ENCODE results near the gene CCDC126. TPM values are rescaled to one million over a fixed set of nuclear protein-coding genes. Genes with fewer than 3 reads are reported as not detected.

CCDC126 gene
- total RNA-seq, 4 donors from 2014 or later, result 14.3 to 25.8 (median 19.8) TPM

DNA sequence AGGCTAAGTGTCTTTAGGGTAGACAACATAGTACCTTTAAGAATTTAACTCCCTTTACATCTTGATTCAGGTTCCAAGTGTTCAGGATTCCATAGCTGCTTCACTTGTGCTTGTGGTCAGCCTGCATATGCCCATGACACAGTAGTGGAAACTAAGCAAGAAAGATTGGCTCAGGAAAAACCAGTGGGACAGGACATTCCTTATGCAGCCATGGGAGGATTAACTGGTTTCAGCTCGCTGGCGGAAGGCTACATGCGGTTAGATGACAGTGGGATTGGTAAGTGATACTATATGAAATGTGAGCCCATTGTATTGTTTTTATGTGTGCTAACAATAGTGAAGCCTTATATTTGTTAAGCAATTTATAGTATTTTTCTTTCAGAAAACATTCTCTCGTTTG lies 94.1 kb downstream of the CCDC126 start:
- TF ChIP-seq, protein P1, sequence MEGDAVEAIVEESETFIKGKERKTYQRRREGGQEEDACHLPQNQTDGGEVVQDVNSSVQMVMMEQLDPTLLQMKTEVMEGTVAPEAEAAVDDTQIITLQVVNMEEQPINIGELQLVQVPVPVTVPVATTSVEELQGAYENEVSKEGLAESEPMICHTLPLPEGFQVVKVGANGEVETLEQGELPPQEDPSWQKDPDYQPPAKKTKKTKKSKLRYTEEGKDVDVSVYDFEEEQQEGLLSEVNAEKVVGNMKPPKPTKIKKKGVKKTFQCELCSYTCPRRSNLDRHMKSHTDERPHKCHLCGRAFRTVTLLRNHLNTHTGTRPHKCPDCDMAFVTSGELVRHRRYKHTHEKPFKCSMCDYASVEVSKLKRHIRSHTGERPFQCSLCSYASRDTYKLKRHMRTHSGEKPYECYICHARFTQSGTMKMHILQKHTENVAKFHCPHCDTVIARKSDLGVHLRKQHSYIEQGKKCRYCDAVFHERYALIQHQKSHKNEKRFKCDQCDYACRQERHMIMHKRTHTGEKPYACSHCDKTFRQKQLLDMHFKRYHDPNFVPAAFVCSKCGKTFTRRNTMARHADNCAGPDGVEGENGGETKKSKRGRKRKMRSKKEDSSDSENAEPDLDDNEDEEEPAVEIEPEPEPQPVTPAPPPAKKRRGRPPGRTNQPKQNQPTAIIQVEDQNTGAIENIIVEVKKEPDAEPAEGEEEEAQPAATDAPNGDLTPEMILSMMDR (IDR thresholded peaks at IDR 0.05), result no peak
- no peak for TF ChIP-seq POLR2A (IDR thresholded peaks at IDR 0.05)
- TF ChIP-seq EP300 (IDR thresholded peaks at IDR 0.05), result no peak
- TF ChIP-seq POLR2AphosphoS5 (IDR thresholded peaks at IDR 0.05), result no peak
- peaks cover 0 to 83% of the 10 kb centered on the region in 2 donors for H3K36me3 ChIP-seq
- H3K4me1 ChIP-seq, result peaks cover 0 to 7% (median 0%) of the 10 kb centered on the region in 3 donors
- no peak overlapping the region for H3K4me3 ChIP-seq
- WGBS, 2 donors (ENCODE audit: low coverage in 1 of 2), result 88 to 90% methylated on average over 4 of the region's 4 CpGs
- no peak overlapping the region for H3K27ac ChIP-seq
- no peak for ATAC-seq
- H3K27me3 ChIP-seq, result no peaks in the 10 kb centered on the region
- no peaks in the 10 kb centered on the region for H3K9me3 ChIP-seq

DNA sequence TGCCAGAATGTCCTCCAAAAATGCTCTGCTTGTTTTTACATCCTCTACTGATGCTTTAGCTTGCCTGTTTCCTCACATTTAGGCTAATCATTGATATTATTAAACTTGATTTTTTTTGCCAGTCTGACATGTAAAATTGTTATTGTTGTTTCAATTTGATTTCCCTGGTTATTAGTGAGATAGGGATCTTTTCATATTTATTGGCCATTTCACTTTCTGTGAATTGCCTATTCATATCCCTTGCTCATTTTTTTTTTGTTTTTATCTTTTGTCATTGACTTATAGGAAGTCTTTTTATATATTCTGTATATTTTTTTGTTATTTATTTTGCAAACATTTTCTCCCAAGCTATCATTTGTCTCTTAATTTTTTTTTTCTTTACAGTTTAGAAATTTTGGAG lies 96.0 kb downstream of the CCDC126 start:
- no peak for ATAC-seq
- H3K4me1 ChIP-seq, result no peaks in the 10 kb centered on the region
- TF ChIP-seq, protein P1 (IDR thresholded peaks at IDR 0.05), result no peak
- no peak for TF ChIP-seq POLR2A (IDR thresholded peaks at IDR 0.05)
- H3K27me3 ChIP-seq, result no peaks in the 10 kb centered on the region
- H3K27ac ChIP-seq, result no peak overlapping the region
- no peak overlapping the region for H3K4me3 ChIP-seq
- H3K9me3 ChIP-seq, result no peaks in the 10 kb centered on the region
- H3K36me3 ChIP-seq, result peaks cover 0 to 89% of the 10 kb centered on the region in 2 donors

Small RNAs within 50 kb of the gene (small RNA-seq; reads per million reads assigned to genes)
- 0 reads per million in 4 donors for gene AC006026.2

Other genes starting within 250 kb of the CCDC126 start
- under 1 TPM in 2 of 4 donors, not detected in 2; 0.13 to 0.35 TPM for gene IGF2BP3, start 126.9 kb upstream of the CCDC126 start, total RNA-seq
- gene TRA2A, start 65.4 kb upstream of the CCDC126 start, total RNA-seq, result 10 to 100 TPM; 12.6 to 50.0 (median 27.1) TPM
- gene FAM221A, start 82.8 kb downstream of the CCDC126 start, total RNA-seq, result 10 to 100 TPM in 2 of 4 donors, 1 to 10 TPM in 2; 3.2 to 12.1 (median 7.5) TPM
- gene STK31, start 112.8 kb downstream of the CCDC126 start, total RNA-seq, result under 1 TPM in 3 of 4 donors, not detected in 1; 0.31 to 0.94 (median 0.62) TPM